ENCODE results near the gene BAZ2B.

Gene BAZ2B

GRCh38 chr2:159497256-159497655 is 119.1 kb downstream of the BAZ2B start:
- no peak overlapping the region for H3K27ac ChIP-seq
- TF ChIP-seq ZFX (IDR thresholded peaks at IDR 0.05) (no peak), CTCF (conservative IDR thresholded peaks at IDR 0.05) (no peak)

DNA sequence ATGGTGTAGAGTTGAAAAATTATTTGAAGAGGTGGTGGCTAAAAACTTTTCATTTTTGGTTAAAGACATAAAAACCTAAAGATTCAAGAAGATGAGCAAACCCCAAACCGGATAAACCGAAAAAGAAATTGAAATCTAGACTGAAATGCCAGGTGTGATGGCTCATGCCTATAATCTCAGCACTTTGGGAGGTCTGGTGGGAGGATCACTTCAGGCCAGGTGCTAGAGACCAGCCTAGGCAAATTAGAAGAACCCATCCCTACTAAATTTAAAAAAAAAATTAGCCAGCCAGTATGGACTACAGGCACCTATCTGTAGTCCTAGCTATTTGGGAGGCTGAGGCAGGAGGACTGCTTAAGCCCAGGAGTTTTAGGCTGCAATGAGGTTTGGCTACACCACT is 126.9 kb downstream of the BAZ2B start:
- H3K27ac ChIP-seq = no peak overlapping the region
- TF ChIP-seq ZFX (IDR thresholded peaks at IDR 0.05) (no peak), CTCF (conservative IDR thresholded peaks at IDR 0.05) (no peak)

DNA sequence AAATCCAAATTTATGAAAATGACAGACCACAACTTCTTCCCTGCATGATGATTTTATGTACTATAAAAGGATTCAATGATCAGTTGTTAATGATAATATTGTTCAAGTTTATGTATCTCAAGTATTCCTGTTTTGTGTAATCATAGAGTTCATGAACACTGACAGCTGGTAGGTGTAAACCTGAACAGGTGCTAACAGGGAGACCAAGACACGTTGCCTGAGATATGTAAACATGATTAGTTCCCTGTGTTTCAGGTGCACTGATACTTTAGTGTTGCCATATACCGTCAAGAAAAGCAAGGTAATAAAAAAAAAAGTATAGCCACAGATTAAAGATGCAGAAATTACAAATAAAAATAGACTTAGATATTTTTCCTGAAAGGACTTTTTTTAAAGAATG is 131.8 kb downstream of the BAZ2B start:
- no peak for TF ChIP-seq CTCF (conservative IDR thresholded peaks at IDR 0.05)
- no peak for TF ChIP-seq ZFX (IDR thresholded peaks at IDR 0.05)
- H3K27ac ChIP-seq = no peak overlapping the region

- no peak for TF ChIP-seq CTCF (conservative IDR thresholded peaks at IDR 0.05)
- TF ChIP-seq ZFX (IDR thresholded peaks at IDR 0.05) = no peak
- H3K27ac ChIP-seq = no peak overlapping the region
These were observed 140.0 kb downstream of the BAZ2B start for GRCh38 chr2:159476329-159476728.

DNA sequence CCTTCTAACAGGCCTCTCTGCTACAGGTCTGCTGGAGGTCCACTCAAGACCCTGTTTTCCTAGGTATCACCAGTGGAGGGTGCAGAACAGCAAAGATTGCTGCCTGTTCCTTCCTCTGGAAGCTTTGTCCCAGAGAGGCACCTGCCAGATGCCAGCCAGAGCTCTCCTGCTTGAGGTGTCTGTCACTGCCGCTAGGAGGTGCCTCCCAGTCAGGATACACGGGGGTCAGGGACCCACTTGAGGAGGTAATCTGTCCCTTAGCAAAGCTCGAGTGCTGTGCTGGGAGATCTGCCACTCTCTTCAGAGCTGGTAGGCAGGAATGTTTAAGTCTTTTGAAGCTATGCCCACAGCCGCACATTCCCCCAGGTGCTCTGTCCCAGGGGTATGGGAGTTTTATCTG is 140.6 kb downstream of the BAZ2B start:
- H3K27ac ChIP-seq = no peak overlapping the region
- TF ChIP-seq CTCF (conservative IDR thresholded peaks at IDR 0.05) (no peak), ZFX (IDR thresholded peaks at IDR 0.05) (no peak)

DNA sequence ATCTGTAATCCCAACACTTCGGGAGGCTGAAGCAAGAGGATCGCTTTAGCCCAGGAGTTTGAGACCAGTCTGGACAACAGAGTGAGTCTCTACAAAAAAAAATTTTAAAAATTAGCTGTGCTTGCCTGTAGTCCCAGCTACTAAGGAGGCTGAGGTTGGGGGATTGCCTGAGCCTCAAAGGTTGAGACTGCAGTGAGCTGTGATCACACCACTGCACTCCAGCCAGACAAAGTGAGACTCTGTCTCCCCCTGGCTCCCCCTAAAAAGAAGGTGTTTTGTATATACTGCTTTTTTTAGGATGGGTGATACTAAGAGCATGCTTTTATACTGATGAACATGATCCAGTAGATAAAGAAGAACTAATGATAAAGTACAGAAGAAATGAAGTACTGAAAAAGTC is 145.0 kb downstream of the BAZ2B start:
- H3K27ac ChIP-seq = no peak overlapping the region
- TF ChIP-seq CTCF (conservative IDR thresholded peaks at IDR 0.05) = no peak
- TF ChIP-seq ZFX (IDR thresholded peaks at IDR 0.05) = no peak

- no peak overlapping the region for H3K27ac ChIP-seq
- TF ChIP-seq ZFX (IDR thresholded peaks at IDR 0.05) = no peak
- no peak for TF ChIP-seq CTCF (conservative IDR thresholded peaks at IDR 0.05)
These were observed 148.1 kb downstream of the BAZ2B start for GRCh38 chr2:159468257-159468656.

Measured in C4-2B (cell line).